ENCODE measurements around the gene CDK17.

CDK17 gene

DNA sequence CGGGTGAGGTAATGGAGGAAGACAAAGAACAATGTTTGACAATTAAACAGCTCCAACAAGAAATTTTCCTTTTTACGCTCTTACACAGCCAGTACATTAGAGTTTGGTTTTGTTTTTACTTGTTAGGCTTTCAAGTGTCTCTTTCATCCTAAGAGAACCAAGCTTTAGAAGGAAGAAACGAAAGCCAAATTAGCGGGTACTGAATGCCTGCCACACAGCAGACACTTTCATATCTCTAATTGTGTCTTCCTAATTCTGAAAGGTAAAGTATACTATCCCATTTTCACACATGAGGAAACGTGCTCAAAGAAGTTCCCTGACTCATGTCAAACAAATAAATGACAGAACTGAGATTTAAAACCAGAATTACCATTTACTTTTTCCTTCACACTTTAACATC, 65.0 kb downstream of the CDK17 start:
- Histone ChIP-seq H3K4me3 (ENCODE audit: control insufficient read depth in 1 of 7, extremely low read depth in 1 of 7, insufficient read depth in 4 of 7, low read depth in 2 of 7, low read length in 6 of 7) (no peak overlapping the region), H3K9me3 (ENCODE audit: control extremely low read depth in 1 of 5, control insufficient read depth in 4 of 5, insufficient read depth in 2 of 5, low read depth in 1 of 5, low read length in 4 of 5) (peaks cover 0 to 7% (median 4%) of the 10 kb centered on the region in 5 experiments), H3K27me3 (replicated peaks in 2 of 5; ENCODE audit: control insufficient read depth in 4 of 5, insufficient read depth in 5 of 5, low read length in 4 of 5) (no peaks in the 10 kb centered on the region), H3K27ac (ENCODE audit: insufficient read depth in 1 of 2, low read depth in 1 of 2, low read length in 2 of 2, poor library complexity in 1 of 2, severe bottlenecking in 2 of 2) (no peak overlapping the region), H3K4me1 (ENCODE audit: control extremely low read depth in 1 of 4, control insufficient read depth in 4 of 4, insufficient read depth in 4 of 4, low read length in 3 of 4) (peaks cover 0 to 4% (median 0%) of the 10 kb centered on the region in 4 experiments), H3K36me3 (ENCODE audit: control insufficient read depth in 4 of 4, insufficient read depth in 4 of 4, low read length in 3 of 4) (peaks cover 4 to 15% (median 5%) of the 10 kb centered on the region in 4 experiments)
- WGBS (ENCODE audit: insufficient coverage) = 90% methylated on average over 2 of the region's 5 CpGs
- DNase-seq = no peak
- POLR2A ChIA-PET = interaction anchor here (0.6 kb wide), 1 partner anchor 13 kb away, joined by 3 read pairs; no protein-coding TSS in a partner anchor
- CTCF ChIA-PET = interaction anchor here (0.8 to 3.3 kb wide), 7 partner anchors 8 to 155 kb away, joined by 3 to 12 read pairs (median 5); partner anchors contain the start of gene CFAP54

DNA sequence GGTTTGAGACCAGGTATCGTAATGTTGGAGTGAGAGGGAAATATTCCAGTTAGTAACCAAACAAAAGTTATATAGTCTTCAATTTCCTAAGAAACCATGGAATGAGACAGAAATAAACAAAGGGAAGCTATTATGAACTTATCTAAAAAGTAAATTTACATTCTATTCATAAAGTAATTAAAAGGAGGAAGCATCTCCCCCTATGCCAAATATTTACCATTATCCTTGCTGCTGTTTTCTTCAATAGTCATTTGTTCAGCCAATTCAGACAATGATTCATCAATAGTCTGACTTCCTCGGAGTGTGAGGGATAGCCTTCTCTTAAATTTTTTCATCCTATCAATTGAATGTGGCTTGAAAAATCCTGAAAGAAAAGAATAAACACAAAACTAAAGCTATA, 65.7 kb downstream of the CDK17 start:
- no peak for DNase-seq
- no peak overlapping the region for H3K27ac ChIP-seq (ENCODE audit: insufficient read depth in 1 of 2, low read depth in 1 of 2, low read length in 2 of 2, poor library complexity in 1 of 2, severe bottlenecking in 2 of 2)
- peaks cover 4 to 15% (median 5%) of the 10 kb centered on the region in 4 experiments for H3K36me3 ChIP-seq (ENCODE audit: control insufficient read depth in 4 of 4, insufficient read depth in 4 of 4, low read length in 3 of 4)
- POLR2A ChIA-PET = interaction anchor here (0.6 kb wide), 2 partner anchors 14 to 63 kb away, joined by 3 read pairs; no protein-coding TSS in a partner anchor
- H3K27me3 ChIP-seq (replicated peaks in 2 of 5; ENCODE audit: control insufficient read depth in 4 of 5, insufficient read depth in 5 of 5, low read length in 4 of 5) = no peaks in the 10 kb centered on the region
- peaks cover 0 to 7% (median 4%) of the 10 kb centered on the region in 5 experiments for H3K9me3 ChIP-seq (ENCODE audit: control extremely low read depth in 1 of 5, control insufficient read depth in 4 of 5, insufficient read depth in 2 of 5, low read depth in 1 of 5, low read length in 4 of 5)
- H3K4me1 ChIP-seq (ENCODE audit: control extremely low read depth in 1 of 4, control insufficient read depth in 4 of 4, insufficient read depth in 4 of 4, low read length in 3 of 4) = peaks cover under 1 to 12% (median 4%) of the 10 kb centered on the region in 4 experiments
- CTCF ChIA-PET = interaction anchor here (0.6 to 3.2 kb wide), 5 partner anchors 8 to 57 kb away, joined by 4 to 8 read pairs (median 5); no protein-coding TSS in a partner anchor
- no peak overlapping the region for H3K4me3 ChIP-seq (ENCODE audit: control insufficient read depth in 1 of 7, extremely low read depth in 1 of 7, insufficient read depth in 4 of 7, low read depth in 2 of 7, low read length in 6 of 7)
- no CpG with 5 or more reads among the region's 2 CpGs for WGBS (ENCODE audit: insufficient coverage)

DNA sequence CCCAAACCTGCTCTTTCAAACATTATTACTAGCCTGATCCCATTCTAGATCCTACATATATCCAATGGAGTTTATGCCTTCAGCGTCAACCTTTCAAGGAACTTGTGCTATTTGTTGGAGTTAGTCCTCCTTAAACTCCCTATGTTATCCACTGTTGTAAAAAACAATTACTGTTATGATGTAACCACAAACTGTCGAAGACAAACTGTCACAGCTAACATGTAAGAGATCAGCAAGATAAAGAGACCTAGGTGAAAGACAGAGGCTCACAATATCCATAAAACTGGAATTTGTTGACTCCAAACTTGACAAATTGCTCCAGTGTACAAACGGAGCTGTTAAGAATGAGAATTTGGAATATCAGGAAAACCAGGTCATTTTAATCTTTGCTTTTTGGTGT, 70.7 kb downstream of the CDK17 start:
- WGBS (ENCODE audit: insufficient coverage) = no CpG with 5 or more reads among the region's 3 CpGs
- DNase-seq = peak in 2 of 3 donors; percentile 65 to 81
- Histone ChIP-seq H3K27me3 (replicated peaks in 2 of 5; ENCODE audit: control insufficient read depth in 4 of 5, insufficient read depth in 5 of 5, low read length in 4 of 5) (no peaks in the 10 kb centered on the region), H3K4me1 (ENCODE audit: control extremely low read depth in 1 of 4, control insufficient read depth in 4 of 4, insufficient read depth in 4 of 4, low read length in 3 of 4) (peaks cover 2 to 18% (median 6%) of the 10 kb centered on the region in 4 experiments), H3K9me3 (ENCODE audit: control extremely low read depth in 1 of 5, control insufficient read depth in 4 of 5, insufficient read depth in 2 of 5, low read depth in 1 of 5, low read length in 4 of 5) (peaks cover 0 to 4% (median 0%) of the 10 kb centered on the region in 5 experiments), H3K4me3 (ENCODE audit: control insufficient read depth in 1 of 7, extremely low read depth in 1 of 7, insufficient read depth in 4 of 7, low read depth in 2 of 7, low read length in 6 of 7) (peak overlapping the region in 2 of 7 experiments; percentile 16 to 24), H3K27ac (ENCODE audit: insufficient read depth in 1 of 2, low read depth in 1 of 2, low read length in 2 of 2, poor library complexity in 1 of 2, severe bottlenecking in 2 of 2) (peak overlapping the region in 1 of 2 experiments; percentile 46), H3K36me3 (ENCODE audit: control insufficient read depth in 4 of 4, insufficient read depth in 4 of 4, low read length in 3 of 4) (peaks cover 6 to 29% (median 12%) of the 10 kb centered on the region in 4 experiments)
- CTCF ChIA-PET = interaction anchor here (1.0 to 2.3 kb wide), 4 partner anchors 9 to 34 kb away, joined by 3 to 8 read pairs (median 4); no protein-coding TSS in a partner anchor
- POLR2A ChIA-PET = interaction anchor here (0.5 kb wide), 1 partner anchor 51 kb away, joined by 3 read pairs; no protein-coding TSS in a partner anchor

DNA sequence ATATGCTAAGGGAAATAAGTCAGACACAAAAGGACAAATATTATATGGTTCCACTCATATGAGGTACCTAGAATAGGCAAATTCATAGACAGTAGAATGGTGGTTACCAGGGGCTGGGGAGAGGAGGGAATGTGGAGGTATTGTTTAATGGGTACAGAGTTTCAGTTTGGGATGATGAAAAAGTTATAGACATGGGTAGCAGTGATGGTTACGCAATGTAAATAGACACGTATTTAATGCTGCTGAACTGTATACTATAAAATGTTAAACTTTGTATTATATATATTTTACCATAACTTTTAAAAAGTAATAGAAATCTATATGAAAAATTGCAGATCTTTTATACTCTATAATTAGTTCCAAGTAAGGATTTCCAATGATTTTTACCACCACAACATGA, 71.2 kb downstream of the CDK17 start:
- no peak for DNase-seq

DNA sequence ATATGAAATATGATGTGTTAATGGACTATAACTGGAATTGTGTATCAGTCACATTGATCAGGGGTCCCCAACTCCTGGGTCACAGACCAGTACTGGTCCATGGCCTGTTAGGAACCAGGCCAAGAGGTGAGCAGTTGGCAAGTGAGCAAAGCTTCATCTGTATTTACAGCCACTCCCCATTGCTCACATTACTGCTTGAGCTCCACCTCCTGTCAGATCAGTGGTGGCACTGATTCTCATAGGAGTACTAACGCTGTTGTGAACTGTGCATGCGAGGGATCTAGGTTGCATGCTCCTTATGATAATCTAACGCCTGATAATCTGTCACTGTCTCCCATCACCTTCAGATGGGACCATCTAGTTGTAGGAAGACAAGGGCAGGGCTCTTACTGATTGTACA, 72.3 kb downstream of the CDK17 start:
- peaks cover 0 to 4% (median 0%) of the 10 kb centered on the region in 5 experiments for H3K9me3 ChIP-seq (ENCODE audit: control extremely low read depth in 1 of 5, control insufficient read depth in 4 of 5, insufficient read depth in 2 of 5, low read depth in 1 of 5, low read length in 4 of 5)
- H3K27ac ChIP-seq (ENCODE audit: insufficient read depth in 1 of 2, low read depth in 1 of 2, low read length in 2 of 2, poor library complexity in 1 of 2, severe bottlenecking in 2 of 2) = no peak overlapping the region
- 94% methylated on average over 2 of the region's 3 CpGs for WGBS (ENCODE audit: insufficient coverage)
- H3K4me1 ChIP-seq (ENCODE audit: control extremely low read depth in 1 of 4, control insufficient read depth in 4 of 4, insufficient read depth in 4 of 4, low read length in 3 of 4) = peaks cover 2 to 18% (median 6%) of the 10 kb centered on the region in 4 experiments
- DNase-seq = no peak
- no peak overlapping the region for H3K4me3 ChIP-seq (ENCODE audit: control insufficient read depth in 1 of 7, extremely low read depth in 1 of 7, insufficient read depth in 4 of 7, low read depth in 2 of 7, low read length in 6 of 7)
- ChIA-PET POLR2A (interaction anchor here (1.6 kb wide), 1 partner anchor 71 kb away, joined by 4 read pairs; no protein-coding TSS in a partner anchor), CTCF (interaction anchor here (1.0 to 2.9 kb wide), 4 partner anchors 8 to 73 kb away, joined by 3 to 12 read pairs (median 6); partner anchors contain the start of gene CDK17)
- H3K36me3 ChIP-seq (ENCODE audit: control insufficient read depth in 4 of 4, insufficient read depth in 4 of 4, low read length in 3 of 4) = peaks cover 8 to 39% (median 17%) of the 10 kb centered on the region in 4 experiments
- H3K27me3 ChIP-seq (replicated peaks in 2 of 5; ENCODE audit: control insufficient read depth in 4 of 5, insufficient read depth in 5 of 5, low read length in 4 of 5) = no peaks in the 10 kb centered on the region

More for the DNA sequence above, 71.2 kb downstream of the CDK17 start:
- WGBS (ENCODE audit: insufficient coverage) = no CpG with 5 or more reads among the region's 2 CpGs
- ChIA-PET POLR2A (interaction anchor here (1.6 kb wide), 1 partner anchor 70 kb away, joined by 4 read pairs; no protein-coding TSS in a partner anchor), CTCF (interaction anchor here (1.0 to 2.3 kb wide), 2 partner anchors 9 to 14 kb away, joined by 3 to 8 read pairs; no protein-coding TSS in a partner anchor)
- no peaks in the 10 kb centered on the region for H3K27me3 ChIP-seq (replicated peaks in 2 of 5; ENCODE audit: control insufficient read depth in 4 of 5, insufficient read depth in 5 of 5, low read length in 4 of 5)
- peaks cover 2 to 18% (median 6%) of the 10 kb centered on the region in 4 experiments for H3K4me1 ChIP-seq (ENCODE audit: control extremely low read depth in 1 of 4, control insufficient read depth in 4 of 4, insufficient read depth in 4 of 4, low read length in 3 of 4)
- H3K4me3 ChIP-seq (ENCODE audit: control insufficient read depth in 1 of 7, extremely low read depth in 1 of 7, insufficient read depth in 4 of 7, low read depth in 2 of 7, low read length in 6 of 7) = no peak overlapping the region
- H3K27ac ChIP-seq (ENCODE audit: insufficient read depth in 1 of 2, low read depth in 1 of 2, low read length in 2 of 2, poor library complexity in 1 of 2, severe bottlenecking in 2 of 2) = no peak overlapping the region
- H3K9me3 ChIP-seq (ENCODE audit: control extremely low read depth in 1 of 5, control insufficient read depth in 4 of 5, insufficient read depth in 2 of 5, low read depth in 1 of 5, low read length in 4 of 5) = peaks cover 0 to 4% (median 0%) of the 10 kb centered on the region in 5 experiments
- peaks cover 6 to 32% (median 12%) of the 10 kb centered on the region in 4 experiments for H3K36me3 ChIP-seq (ENCODE audit: control insufficient read depth in 4 of 4, insufficient read depth in 4 of 4, low read length in 3 of 4)

DNA sequence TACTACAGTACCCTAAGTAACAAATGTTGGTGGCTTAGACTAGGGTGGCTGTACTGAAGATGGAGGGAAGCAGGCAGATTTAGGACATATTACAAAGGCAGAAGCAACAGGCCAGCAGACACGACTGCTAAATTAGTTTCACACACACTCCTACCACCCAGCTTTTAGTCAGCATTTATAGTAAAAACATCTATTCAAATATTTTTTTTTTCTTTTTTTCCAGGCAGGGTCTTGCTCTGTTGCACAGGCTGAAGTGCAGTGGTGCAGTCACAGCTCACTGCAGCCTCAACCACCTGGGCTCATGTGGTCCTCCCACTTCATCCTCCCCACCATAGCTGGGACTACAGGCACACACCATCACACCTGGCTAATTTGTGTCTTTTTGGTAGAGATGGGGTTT, 72.9 kb downstream of the CDK17 start:
- peaks cover 0 to 4% (median 0%) of the 10 kb centered on the region in 5 experiments for H3K9me3 ChIP-seq (ENCODE audit: control extremely low read depth in 1 of 5, control insufficient read depth in 4 of 5, insufficient read depth in 2 of 5, low read depth in 1 of 5, low read length in 4 of 5)
- H3K36me3 ChIP-seq (ENCODE audit: control insufficient read depth in 4 of 4, insufficient read depth in 4 of 4, low read length in 3 of 4) = peaks cover 9 to 38% (median 18%) of the 10 kb centered on the region in 4 experiments
- H3K4me3 ChIP-seq (ENCODE audit: control insufficient read depth in 1 of 7, extremely low read depth in 1 of 7, insufficient read depth in 4 of 7, low read depth in 2 of 7, low read length in 6 of 7) = no peak overlapping the region
- H3K27ac ChIP-seq (ENCODE audit: insufficient read depth in 1 of 2, low read depth in 1 of 2, low read length in 2 of 2, poor library complexity in 1 of 2, severe bottlenecking in 2 of 2) = no peak overlapping the region
- DNase-seq = no peak
- ChIA-PET POLR2A (interaction anchor here (1.6 kb wide), 1 partner anchor 72 kb away, joined by 4 read pairs; no protein-coding TSS in a partner anchor), CTCF (interaction anchor here (0.8 to 2.9 kb wide), 5 partner anchors 9 to 73 kb away, joined by 3 to 12 read pairs (median 3); partner anchors contain the start of gene CDK17)
- WGBS (ENCODE audit: insufficient coverage) = 100% methylated on average over 1 of the region's 1 CpG
- peaks cover 2 to 18% (median 6%) of the 10 kb centered on the region in 4 experiments for H3K4me1 ChIP-seq (ENCODE audit: control extremely low read depth in 1 of 4, control insufficient read depth in 4 of 4, insufficient read depth in 4 of 4, low read length in 3 of 4)
- no peaks in the 10 kb centered on the region for H3K27me3 ChIP-seq (replicated peaks in 2 of 5; ENCODE audit: control insufficient read depth in 4 of 5, insufficient read depth in 5 of 5, low read length in 4 of 5)

All from common myeloid progenitor, CD34-positive (primary cell).